NOMO-1 treated with DMSO at 0.1 percent for 48 hours (cell line): Measurements from ENCODE around the gene RASGRF2.
A peak's percentile ranks its signal among the peaks of the same experiment; 100 is the strongest.

Experiments
- DNase-seq: peaks from one replicate; lab custom pipeline; 2025; ENCODE audit not compliant: unreplicated experiment; lab: John Stamatoyannopoulos, UW

Gene RASGRF2, protein sequence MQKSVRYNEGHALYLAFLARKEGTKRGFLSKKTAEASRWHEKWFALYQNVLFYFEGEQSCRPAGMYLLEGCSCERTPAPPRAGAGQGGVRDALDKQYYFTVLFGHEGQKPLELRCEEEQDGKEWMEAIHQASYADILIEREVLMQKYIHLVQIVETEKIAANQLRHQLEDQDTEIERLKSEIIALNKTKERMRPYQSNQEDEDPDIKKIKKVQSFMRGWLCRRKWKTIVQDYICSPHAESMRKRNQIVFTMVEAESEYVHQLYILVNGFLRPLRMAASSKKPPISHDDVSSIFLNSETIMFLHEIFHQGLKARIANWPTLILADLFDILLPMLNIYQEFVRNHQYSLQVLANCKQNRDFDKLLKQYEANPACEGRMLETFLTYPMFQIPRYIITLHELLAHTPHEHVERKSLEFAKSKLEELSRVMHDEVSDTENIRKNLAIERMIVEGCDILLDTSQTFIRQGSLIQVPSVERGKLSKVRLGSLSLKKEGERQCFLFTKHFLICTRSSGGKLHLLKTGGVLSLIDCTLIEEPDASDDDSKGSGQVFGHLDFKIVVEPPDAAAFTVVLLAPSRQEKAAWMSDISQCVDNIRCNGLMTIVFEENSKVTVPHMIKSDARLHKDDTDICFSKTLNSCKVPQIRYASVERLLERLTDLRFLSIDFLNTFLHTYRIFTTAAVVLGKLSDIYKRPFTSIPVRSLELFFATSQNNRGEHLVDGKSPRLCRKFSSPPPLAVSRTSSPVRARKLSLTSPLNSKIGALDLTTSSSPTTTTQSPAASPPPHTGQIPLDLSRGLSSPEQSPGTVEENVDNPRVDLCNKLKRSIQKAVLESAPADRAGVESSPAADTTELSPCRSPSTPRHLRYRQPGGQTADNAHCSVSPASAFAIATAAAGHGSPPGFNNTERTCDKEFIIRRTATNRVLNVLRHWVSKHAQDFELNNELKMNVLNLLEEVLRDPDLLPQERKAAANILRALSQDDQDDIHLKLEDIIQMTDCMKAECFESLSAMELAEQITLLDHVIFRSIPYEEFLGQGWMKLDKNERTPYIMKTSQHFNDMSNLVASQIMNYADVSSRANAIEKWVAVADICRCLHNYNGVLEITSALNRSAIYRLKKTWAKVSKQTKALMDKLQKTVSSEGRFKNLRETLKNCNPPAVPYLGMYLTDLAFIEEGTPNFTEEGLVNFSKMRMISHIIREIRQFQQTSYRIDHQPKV (N-terminal part only)

DNA sequence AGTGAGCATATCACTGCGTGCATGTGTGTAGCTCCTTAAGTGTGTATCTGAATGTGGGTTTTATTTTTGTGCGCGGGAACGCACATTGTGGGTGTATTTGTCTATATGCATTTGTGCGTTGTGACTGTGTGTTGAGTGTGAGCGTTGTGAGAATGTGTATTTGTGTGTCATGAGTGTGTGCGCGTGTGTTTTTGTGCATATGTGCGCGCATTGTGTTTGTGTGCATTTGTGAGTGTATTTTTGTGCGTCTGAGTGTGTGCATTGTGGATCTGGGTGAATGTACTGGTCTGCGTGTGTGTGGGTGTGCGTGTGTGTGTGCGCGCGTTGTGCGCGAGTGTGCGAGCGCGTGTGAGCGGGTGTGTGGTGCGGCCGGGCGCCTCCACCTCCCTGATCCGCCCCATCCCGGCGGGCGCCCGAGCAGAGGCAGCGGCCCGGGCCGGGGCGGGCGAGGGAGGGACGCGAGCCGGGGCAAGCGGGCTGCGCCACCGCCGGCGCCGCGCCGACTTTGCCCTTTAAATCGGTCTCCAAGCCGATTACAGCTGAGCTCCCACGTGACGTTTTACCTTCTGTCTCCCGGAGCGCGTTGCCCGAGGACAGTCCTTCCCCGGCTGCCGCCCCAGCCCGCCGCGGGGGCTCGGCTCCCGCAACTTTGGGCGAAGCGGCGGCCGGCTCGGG is at the start of gene RASGRF2:
TSS of gene RASGRF2 (plus strand) at position 596 of the 675 bp plus-strand sequence. CDS start 376 bp downstream, outside the sequence.
- DNase-seq: peak; percentile 7

GRCh38 chr5:80912479-80912878 is 47.7 kb upstream of the RASGRF2 start:
- no peak for DNase-seq

- DNase-seq: no peak
These were observed 44.4 kb upstream of the RASGRF2 start for GRCh38 chr5:80915716-80916115.

GRCh38 chr5:80916676-80917075 is 43.5 kb upstream of the RASGRF2 start:
- no peak for DNase-seq

DNA sequence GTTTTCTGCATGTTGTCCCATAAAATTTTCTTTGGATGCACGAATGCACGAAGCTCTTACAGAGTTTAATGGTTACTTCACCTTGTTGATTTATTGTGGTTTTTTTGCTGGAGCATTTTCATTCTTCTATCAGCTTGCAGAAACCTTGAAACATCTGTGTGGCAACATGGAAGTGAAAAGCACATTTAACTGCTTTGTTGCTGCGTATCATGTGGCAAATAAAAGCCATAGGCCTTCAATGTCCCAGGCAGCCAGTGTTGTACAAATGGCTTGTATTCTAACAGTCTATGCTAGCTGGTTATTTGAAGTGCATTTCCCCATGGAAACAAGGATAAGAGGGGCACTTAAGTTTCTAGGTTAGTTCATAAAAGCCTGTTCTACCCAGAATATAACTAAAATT is 42.5 kb upstream of the RASGRF2 start:
- no peak for DNase-seq

GRCh38 chr5:80919678-80920196 is 40.4 kb upstream of the RASGRF2 start:
- DNase-seq: no peak

DNA sequence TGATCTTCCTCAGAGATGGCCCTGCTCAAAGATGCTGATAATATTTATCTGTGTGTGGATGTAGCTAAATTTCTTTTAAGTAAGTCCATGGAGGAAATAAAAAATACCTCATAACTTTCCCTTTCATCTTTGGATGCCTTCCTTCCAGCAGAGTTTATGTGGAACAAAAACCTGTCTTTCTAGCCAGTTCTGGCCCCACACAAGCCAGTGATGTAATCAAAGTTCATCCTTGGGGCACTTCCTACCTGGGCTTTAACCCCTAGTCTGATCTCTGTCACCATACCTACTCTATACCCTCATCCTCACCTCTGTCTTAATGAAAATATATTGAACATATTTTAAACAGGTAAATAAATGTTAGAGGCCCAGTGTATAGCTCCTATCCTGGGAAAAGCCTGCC is 39.8 kb upstream of the RASGRF2 start:
- no peak for DNase-seq

DNA sequence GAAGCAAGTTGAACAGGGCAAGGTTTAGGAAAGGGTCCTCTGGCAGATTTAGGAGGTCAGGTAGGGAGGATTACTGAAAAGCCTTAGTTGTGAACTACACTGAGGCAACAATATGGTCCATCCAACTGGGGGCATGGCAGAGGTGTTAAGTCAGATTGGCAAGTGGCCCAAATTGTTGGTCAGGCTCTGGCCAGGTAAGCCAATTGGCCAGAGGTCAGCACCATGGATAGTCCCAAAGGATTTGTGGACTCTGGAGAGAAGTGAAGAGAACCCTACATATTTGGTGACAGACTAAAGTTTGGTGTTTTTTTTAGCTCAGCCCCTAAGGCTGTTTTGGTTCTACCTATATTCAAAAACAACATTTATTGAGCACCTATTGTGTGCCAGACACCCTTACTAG is 39.1 kb upstream of the RASGRF2 start:
- no peak for DNase-seq

- peak; percentile 61 for DNase-seq
These were observed 34.2 kb upstream of the RASGRF2 start for GRCh38 chr5:80925931-80926330.

DNA sequence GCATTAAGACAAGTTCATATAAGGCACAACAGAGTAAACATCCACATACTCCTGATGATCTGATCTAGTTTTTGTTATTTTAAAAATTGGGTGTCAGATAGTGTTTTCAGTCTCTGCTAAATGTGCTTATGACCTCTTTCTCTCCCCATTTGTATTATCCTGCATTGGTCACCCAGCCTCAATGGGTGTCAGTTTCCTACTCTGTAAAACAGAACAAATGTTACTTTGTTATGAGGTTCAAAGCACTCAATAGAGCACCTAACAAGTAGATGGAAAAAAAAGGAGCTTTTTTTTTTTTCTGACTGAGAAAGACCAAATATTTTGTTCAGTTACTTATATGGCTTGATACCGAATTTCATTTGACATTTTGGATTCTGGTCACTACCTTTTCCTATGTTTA is 33.6 kb upstream of the RASGRF2 start:
- DNase-seq: no peak

DNA sequence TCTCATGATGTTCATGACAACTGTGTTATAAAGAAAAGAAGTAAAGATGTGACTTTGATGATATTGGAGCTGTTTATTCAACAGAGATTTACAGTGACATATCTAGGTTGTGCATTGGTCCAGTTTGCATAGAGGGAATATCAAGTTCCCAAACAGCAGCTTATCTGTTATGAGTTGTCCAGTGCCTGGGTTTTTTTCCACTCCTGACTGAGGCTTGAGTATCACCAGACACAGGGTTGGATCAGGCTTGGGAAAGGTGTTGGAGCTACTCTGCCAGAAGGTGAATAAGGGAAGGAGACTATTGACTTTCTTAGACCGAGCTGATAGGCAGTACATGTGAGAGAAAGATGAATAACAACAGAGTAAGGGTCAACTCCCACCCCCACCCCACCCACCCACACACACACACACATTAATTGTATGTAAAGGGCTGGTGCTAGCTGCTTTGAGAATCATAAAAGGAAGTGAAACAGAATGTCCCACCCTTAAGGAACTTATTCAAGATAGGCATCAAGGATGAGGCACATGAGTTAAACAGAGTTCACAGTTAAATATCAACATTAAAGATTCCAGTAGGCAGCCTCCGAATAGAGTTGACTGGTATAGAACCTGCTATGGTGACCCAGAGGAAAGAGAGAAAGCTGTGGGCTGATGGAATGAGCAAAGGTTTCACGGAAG is 33.0 kb upstream of the RASGRF2 start:
- peak; percentile 66 for DNase-seq

DNA sequence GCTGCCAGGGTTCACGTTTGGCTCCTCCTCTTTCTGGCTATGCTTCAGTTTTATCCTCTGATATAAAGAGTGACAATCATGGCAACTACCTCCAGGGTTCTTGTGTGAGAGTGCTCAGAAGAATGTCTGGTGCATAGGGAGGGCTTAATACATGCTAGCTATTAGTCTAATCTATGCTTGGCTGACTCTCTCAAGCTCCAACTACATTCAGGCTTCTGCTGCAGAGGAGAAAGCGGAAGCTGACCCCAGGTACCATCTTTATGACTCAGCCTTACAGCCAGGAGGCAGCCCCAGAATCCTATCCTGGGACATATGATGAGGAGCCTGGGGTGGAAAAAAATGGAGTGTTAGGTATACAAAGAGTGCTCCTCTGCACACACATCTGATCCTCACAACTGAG is 32.1 kb upstream of the RASGRF2 start:
- DNase-seq: no peak

DNA sequence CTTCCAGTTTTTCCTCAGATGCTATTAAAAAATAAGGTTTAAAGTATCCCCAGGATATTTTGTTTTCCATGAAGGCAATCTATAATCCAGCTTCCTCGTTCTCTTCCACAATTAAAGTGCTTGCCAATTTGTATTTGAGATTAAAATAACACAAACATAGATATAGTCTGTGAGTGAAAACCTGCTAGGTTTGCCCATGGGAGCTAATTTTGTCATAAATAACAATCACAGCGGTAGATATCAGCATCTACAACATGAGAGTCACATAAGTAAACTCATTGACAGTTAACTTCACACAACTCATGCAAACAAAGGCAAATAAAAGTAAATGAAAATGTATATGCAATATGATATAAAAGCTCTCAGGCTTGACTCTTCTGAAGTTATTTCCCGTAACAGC is 29.2 kb upstream of the RASGRF2 start:
- DNase-seq: no peak

- DNase-seq: no peak
These were observed 28.8 kb upstream of the RASGRF2 start for GRCh38 chr5:80931411-80931810.

DNA sequence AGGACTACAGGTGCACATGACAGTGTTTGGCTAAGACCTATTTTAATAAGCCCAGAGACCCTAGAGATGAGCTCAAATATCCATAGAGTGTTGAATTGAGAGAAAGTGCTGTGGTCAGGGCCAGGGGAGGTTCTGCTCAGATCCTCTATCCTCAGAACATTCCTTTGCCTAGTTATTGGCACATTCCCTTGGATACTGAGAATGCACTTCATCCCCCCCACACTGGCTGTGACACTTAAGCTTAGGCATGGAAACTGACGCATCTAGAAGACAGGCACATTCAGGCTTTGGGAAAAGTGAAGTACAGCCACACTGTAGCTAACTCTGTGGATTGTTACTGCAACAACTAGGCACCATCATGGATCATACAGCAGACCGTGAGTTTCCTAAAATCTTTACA is 27.1 kb upstream of the RASGRF2 start:
- no peak for DNase-seq

DNA sequence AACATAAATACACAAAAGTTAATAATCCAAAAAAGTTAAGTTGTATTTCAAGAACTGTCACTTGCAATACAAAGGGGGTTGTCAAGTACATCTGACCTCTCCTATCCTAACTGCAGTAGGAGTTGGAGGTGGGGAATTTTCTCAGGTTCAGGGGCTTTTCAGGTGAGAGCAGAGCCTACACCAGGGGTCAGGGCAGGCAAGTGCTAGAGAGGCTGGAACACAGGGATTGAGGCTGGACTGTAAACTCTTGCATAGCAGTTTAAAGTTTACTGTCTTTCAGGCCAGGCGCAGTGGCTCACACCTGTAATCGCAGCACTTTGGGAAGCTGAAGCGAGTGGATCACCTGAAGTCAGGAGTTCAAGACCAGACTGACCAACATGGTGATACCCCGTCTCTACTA is 25.4 kb upstream of the RASGRF2 start:
- no peak for DNase-seq

GRCh38 chr5:80935811-80936385 is 24.3 kb upstream of the RASGRF2 start:
- no peak for DNase-seq

GRCh38 chr5:80936881-80937280 is 23.3 kb upstream of the RASGRF2 start:
- no peak for DNase-seq

GRCh38 chr5:80937584-80938356 is 22.4 kb upstream of the RASGRF2 start:
- no peak for DNase-seq
